Keratinocyte (primary cell): ENCODE results near the gene DNAJB6. TPM values are rescaled to one million over a fixed set of nuclear protein-coding genes. Genes with fewer than 3 reads are reported as not detected.

Experiments used
- DNase-seq: peaks from one replicate; pipeline ENCODE4 v3.0.0-alpha.2; 2011; ENCODE audit warnings: low read depth, missing footprints, low spot score
- FAIRE-seq: peaks from 2 replicates; lab custom pipeline; 2011; peaks lifted over from hg19 to GRCh38; lab: Jason Lieb, UNC
- H2AFZ ChIP-seq: 2 replicates; pipeline ENCODE4 v1.6.0; 2012; ENCODE audit warnings: low read length, control low read depth, inconsistent platforms; ENCODE audit not compliant: control insufficient read depth
- H3K27ac ChIP-seq: 2 replicates; pipeline ENCODE4 v1.5.1; 2011; ENCODE audit warnings: low read length; ENCODE audit not compliant: control insufficient read depth, insufficient read depth
- H3K27me3 ChIP-seq: 3 replicates; pipeline ENCODE4 v1.6.0; 2011; ENCODE audit warnings: low read length; ENCODE audit not compliant: control insufficient read depth, insufficient read depth; ENCODE audit errors: extremely low read depth
- H3K36me3 ChIP-seq, 2 experiments: 2 replicates in 1 of 2; 3 replicates in 1 of 2; pipeline ENCODE4 v1.5.1; 2011; ENCODE audit warnings: low read length in 2 of 2, mild to moderate bottlenecking in 1 of 2; ENCODE audit not compliant: control insufficient read depth in 2 of 2, insufficient read depth in 2 of 2; ENCODE audit errors: extremely low read depth in 1 of 2
- H3K4me1 ChIP-seq: 3 replicates; pipeline ENCODE4 v1.5.1; 2011; ENCODE audit warnings: low read length; ENCODE audit not compliant: control insufficient read depth, insufficient read depth; ENCODE audit errors: extremely low read depth
- H3K4me2 ChIP-seq: 3 replicates; pipeline ENCODE4 v1.6.0; 2011; ENCODE audit warnings: low read depth, low read length; ENCODE audit not compliant: control insufficient read depth, insufficient read depth; ENCODE audit errors: extremely low read depth
- H3K4me3 ChIP-seq, 3 experiments: fragments of 200-600 bp in 1 of 3; sonication (generic) in 1 of 3; 2 replicates in 2 of 3; 3 replicates in 1 of 3; pipeline ENCODE4 v1.5.1; 2011 to 2016; ENCODE audit warnings: low read length in 3 of 3, mild to moderate bottlenecking in 3 of 3, control low read depth in 2 of 3, inconsistent platforms in 1 of 3, low read depth in 1 of 3, mixed read lengths in 1 of 3, mixed run types in 1 of 3, moderate library complexity in 1 of 3; ENCODE audit not compliant: control insufficient read depth in 2 of 3, insufficient read depth in 2 of 3; ENCODE audit errors: extremely low read depth in 1 of 3
- H3K79me2 ChIP-seq: 2 replicates; pipeline ENCODE4 v1.6.0; 2012; ENCODE audit warnings: low read length; ENCODE audit not compliant: control insufficient read depth, insufficient read depth
- H3K9ac ChIP-seq: 3 replicates; pipeline ENCODE4 v1.6.0; 2011; ENCODE audit warnings: low read length; ENCODE audit not compliant: control insufficient read depth, insufficient read depth; ENCODE audit errors: extremely low read depth
- H3K9me1 ChIP-seq: 3 replicates; pipeline ENCODE4 v1.6.0; 2011; ENCODE audit warnings: low read length; ENCODE audit not compliant: control insufficient read depth, insufficient read depth; ENCODE audit errors: extremely low read depth
- H3K9me3 ChIP-seq: 2 replicates; pipeline ENCODE4 v1.5.1; 2012; ENCODE audit warnings: low read depth, low read length; ENCODE audit not compliant: control insufficient read depth
- H4K20me1 ChIP-seq: 3 replicates; pipeline ENCODE4 v1.6.0; 2011; ENCODE audit warnings: low read length; ENCODE audit not compliant: control insufficient read depth, insufficient read depth; ENCODE audit errors: extremely low read depth
- EZH2 ChIP-seq: IDR thresholded peaks from one replicate; pipeline ENCODE4 v1.6.1; 2012; ENCODE audit warnings: inconsistent platforms, mild to moderate bottlenecking, low read length, moderate library complexity
- dilution Hi-C: fragments of 300-500 bp; cut with MboI; formaldehyde crosslinking; loops from one replicate; pipeline ENCODE4 v1.7.0; 2020; ENCODE audit warnings: low sequenced_read_pairs; ENCODE audit not compliant: extremely low pct_ligation_motif_present
- polyA plus RNA-seq, 5 experiments: library from polyadenylated mRNA; depleted of rRNA in 3 of 5; stranded (reverse) in 3 of 5; stranded (forward) in 1 of 5; unstranded in 1 of 5; fragments of >200 nt; gene quantifications; 1 replicate in 1 of 5; 2 replicates in 3 of 5; 3 replicates in 1 of 5; pipeline versions ENCODE4 v1.2.1 to v1.2.3, GENCODE V29; 2011 to 2012; ENCODE audit warnings: missing spikeins in 2 of 5, low read depth in 1 of 5, low replicate concordance in 1 of 5
- TF ChIP-seq, protein P1 (sequence below), 3 experiments: IDR thresholded peaks in 1 of 3; conservative IDR thresholded peaks in 1 of 3; optimal IDR thresholded peaks in 1 of 3; 2 replicates in 2 of 3; 3 replicates in 1 of 3; pipeline versions ENCODE3 to v1.5.1; 2011; ENCODE audit warnings: low read length in 3 of 3, mild to moderate bottlenecking in 3 of 3, moderate library complexity in 2 of 3, control low read depth in 1 of 3, inconsistent platforms in 1 of 3; ENCODE audit not compliant: insufficient read depth in 2 of 3; ENCODE audit errors: extremely low read depth in 1 of 3

Gene DNAJB6
- polyA plus RNA-seq, 1 donor (not counting 4 experiments of a cell fraction or from before 2014, with no cell fraction given): 152 TPM

DNA sequence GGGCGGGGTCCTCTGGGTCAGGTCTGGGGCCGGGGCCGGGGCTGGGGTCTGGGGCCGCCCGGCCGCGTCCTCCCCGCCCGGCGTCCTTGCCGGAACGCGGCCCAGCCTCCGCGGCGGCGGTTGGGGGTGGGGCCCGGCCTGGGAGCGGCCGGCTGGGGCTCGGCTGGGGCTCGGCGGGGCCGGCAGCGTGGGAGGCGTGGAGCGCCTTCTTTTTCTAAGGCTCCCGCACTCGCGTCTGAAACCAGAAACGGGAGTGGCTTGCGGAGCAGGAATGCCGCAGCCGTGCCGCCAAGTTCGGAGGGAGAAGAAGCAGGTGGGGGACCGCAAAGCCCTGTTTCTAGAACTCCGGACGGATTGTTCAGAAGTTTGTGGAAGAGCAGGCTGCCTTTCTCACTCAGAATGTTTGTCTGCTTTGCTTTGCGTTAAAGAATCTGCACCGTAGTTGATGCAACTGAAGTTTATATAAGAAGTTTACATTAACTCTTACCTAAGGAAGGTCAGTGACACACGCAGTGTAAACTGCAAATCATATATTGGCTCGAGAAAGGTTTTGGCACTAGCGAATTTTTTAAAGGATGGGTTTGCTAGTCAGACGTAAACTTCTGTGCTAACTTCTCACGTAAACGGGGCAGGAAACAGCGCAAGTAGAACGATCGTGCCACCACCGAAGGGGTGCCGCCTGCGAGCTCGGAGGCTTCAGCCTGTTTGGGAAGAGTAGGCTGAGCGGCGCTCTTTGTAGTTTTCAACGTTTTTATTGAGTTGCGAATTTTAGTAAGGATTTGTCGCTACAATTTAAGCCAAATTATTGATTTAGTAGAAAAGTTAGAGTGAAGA is 729 bp downstream of the DNAJB6 start:
- H2AFZ ChIP-seq: no peak overlapping the region
- DNase-seq: no peak
- H4K20me1 ChIP-seq: peaks cover 27% of the 10 kb centered on the region
- peak overlapping the region; percentile 94 for H3K9ac ChIP-seq
- no peaks in the 10 kb centered on the region for H3K9me1 ChIP-seq
- H3K4me1 ChIP-seq: peaks cover 12% of the 10 kb centered on the region
- H3K4me2 ChIP-seq: peak overlapping the region; percentile 81
- H3K9me3 ChIP-seq: no peaks in the 10 kb centered on the region
- FAIRE-seq: no peak
- peak overlapping the region; percentile 79 to 99 (median 99) for H3K4me3 ChIP-seq
- dilution Hi-C loops: no loop called here
- H3K27me3 ChIP-seq: no peaks in the 10 kb centered on the region
- peak overlapping the region; percentile 93 for H3K27ac ChIP-seq
- H3K36me3 ChIP-seq: no peaks in the 10 kb centered on the region
- TF ChIP-seq EZH2: no peak
- TF ChIP-seq, protein P1, sequence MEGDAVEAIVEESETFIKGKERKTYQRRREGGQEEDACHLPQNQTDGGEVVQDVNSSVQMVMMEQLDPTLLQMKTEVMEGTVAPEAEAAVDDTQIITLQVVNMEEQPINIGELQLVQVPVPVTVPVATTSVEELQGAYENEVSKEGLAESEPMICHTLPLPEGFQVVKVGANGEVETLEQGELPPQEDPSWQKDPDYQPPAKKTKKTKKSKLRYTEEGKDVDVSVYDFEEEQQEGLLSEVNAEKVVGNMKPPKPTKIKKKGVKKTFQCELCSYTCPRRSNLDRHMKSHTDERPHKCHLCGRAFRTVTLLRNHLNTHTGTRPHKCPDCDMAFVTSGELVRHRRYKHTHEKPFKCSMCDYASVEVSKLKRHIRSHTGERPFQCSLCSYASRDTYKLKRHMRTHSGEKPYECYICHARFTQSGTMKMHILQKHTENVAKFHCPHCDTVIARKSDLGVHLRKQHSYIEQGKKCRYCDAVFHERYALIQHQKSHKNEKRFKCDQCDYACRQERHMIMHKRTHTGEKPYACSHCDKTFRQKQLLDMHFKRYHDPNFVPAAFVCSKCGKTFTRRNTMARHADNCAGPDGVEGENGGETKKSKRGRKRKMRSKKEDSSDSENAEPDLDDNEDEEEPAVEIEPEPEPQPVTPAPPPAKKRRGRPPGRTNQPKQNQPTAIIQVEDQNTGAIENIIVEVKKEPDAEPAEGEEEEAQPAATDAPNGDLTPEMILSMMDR (optimal IDR thresholded peaks at IDR 0.05 in 1 of 3, IDR thresholded peaks at IDR 0.05 in 1 of 3, conservative IDR thresholded peaks at IDR 0.05 in 1 of 3; ENCODE audit: extremely low read depth in 1 of 3, insufficient read depth in 2 of 3, low read length in 3 of 3): no peak
- peaks cover 55% of the 10 kb centered on the region for H3K79me2 ChIP-seq

DNA sequence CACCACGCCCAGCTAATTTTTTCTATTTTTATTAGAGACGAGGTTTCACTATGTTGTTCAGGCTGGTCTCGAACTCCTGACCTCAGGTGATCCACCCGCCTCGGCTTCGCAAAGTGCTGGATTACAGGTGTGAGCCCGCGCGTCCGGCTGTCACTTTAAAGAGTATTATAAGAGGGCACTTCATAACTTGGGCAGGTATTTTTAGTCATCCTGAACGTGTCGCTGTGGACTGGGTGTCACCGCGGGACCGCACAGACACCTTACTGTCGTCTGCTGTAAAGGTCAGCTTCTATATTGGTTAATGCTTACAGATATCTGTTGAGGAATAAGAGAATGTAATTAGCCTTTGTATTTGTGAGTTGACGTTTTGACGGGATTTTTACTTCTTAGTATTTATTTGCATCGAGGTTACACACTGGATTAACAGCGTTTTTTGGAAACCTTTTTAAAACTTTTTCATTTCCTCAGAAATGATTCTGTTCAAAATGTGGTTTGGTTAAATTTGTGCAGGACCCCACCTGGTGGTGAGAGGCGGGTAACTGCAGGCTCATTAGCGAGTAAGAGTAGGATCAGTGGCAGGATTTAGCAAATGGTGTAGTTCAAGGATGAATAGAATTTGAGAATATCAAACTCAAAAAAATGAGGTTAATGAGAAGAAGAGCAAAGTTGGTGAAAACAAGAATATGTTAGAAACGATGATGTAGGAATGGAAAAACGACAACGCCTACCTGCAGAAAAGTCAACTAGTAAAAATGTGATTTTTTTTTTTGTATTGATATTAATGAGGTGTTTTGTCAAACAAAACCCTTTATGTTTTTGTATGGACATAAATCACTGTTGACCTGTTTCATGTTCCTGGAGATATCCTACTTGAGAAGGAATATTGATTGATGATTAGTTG is 3.2 kb downstream of the DNAJB6 start:
- DNase-seq: no peak
- H3K9me3 ChIP-seq: no peaks in the 10 kb centered on the region
- peak overlapping the region; percentile 81 for H3K4me2 ChIP-seq
- FAIRE-seq: peak; percentile 56
- H4K20me1 ChIP-seq: peaks cover 41% of the 10 kb centered on the region
- peaks cover 80% of the 10 kb centered on the region for H3K79me2 ChIP-seq
- H3K9me1 ChIP-seq: no peaks in the 10 kb centered on the region
- H3K4me3 ChIP-seq: peak overlapping the region in 2 of 3 experiments; percentile 58 to 79
- H3K9ac ChIP-seq: no peak overlapping the region
- peak overlapping the region; percentile 23 for H3K27ac ChIP-seq
- no peaks in the 10 kb centered on the region for H3K27me3 ChIP-seq
- no peak overlapping the region for H2AFZ ChIP-seq
- H3K4me1 ChIP-seq: peaks cover 12% of the 10 kb centered on the region
- dilution Hi-C loops: no loop called here
- TF ChIP-seq, protein P1 (optimal IDR thresholded peaks at IDR 0.05 in 1 of 3, IDR thresholded peaks at IDR 0.05 in 1 of 3, conservative IDR thresholded peaks at IDR 0.05 in 1 of 3; ENCODE audit: extremely low read depth in 1 of 3, insufficient read depth in 2 of 3, low read length in 3 of 3): peak; percentile 67 to 94 (median 72)
- TF ChIP-seq EZH2: no peak
- H3K36me3 ChIP-seq: no peaks in the 10 kb centered on the region
